Type B pancreatic cell (in vitro differentiated cells): ENCODE data around the gene PCBP3. TPM values are rescaled to one million over a fixed set of nuclear protein-coding genes. Genes with fewer than 3 reads are reported as not detected.
A peak's percentile ranks its signal among the peaks of the same experiment; 100 is the strongest.
"Not testable (repeated sequence)": the region's sequence is repeated elsewhere in the genome, so short reads cannot be mapped to it uniquely, and the experiment has no call there.

Experiments
- DNase-seq: peaks from one replicate; pipeline ENCODE4 v3.0.0; 2021; ENCODE audit warnings: mixed read lengths; ENCODE audit not compliant: unreplicated experiment; ENCODE audit errors: extremely low spot score
- H3K27ac Mint-ChIP-seq: 2 replicates; pipeline ENCODE4 v1.8.0; 2021; ENCODE audit warnings: mild to moderate bottlenecking, mixed read lengths
- H3K27me3 Mint-ChIP-seq: 2 replicates; pipeline ENCODE4 v1.8.0; 2021; ENCODE audit warnings: mixed read lengths
- H3K36me3 Mint-ChIP-seq: 2 replicates; pipeline ENCODE4 v1.8.0; 2021; ENCODE audit warnings: mixed read lengths
- H3K4me1 Mint-ChIP-seq: one replicate; pipeline ENCODE4 v1.8.0; 2021; ENCODE audit warnings: mixed read lengths; ENCODE audit not compliant: unreplicated experiment
- H3K4me3 Mint-ChIP-seq: 2 replicates; pipeline ENCODE4 v1.8.0; 2021; ENCODE audit warnings: mild to moderate bottlenecking, mixed read lengths
- H3K9me3 Mint-ChIP-seq: 2 replicates; pipeline ENCODE4 v1.8.0; 2021; ENCODE audit warnings: mixed read lengths
- total RNA-seq: library from RNA; stranded (reverse); gene quantifications from 2 replicates; pipeline ENCODE4 v1.2.1, GENCODE V29; 2021; ENCODE audit warnings: low replicate concordance
- TF ChIP-seq, protein P1 (sequence below): fragments of 200-600 bp; sonication (generic); conservative IDR thresholded peaks from 2 replicates; pipeline ENCODE4 v1.5.0; 2021; ENCODE audit warnings: antibody characterized with exemption, mild to moderate bottlenecking

The PCBP3 gene
- total RNA-seq, 1 donor from 2014 or later = 5.5 TPM

DNA sequence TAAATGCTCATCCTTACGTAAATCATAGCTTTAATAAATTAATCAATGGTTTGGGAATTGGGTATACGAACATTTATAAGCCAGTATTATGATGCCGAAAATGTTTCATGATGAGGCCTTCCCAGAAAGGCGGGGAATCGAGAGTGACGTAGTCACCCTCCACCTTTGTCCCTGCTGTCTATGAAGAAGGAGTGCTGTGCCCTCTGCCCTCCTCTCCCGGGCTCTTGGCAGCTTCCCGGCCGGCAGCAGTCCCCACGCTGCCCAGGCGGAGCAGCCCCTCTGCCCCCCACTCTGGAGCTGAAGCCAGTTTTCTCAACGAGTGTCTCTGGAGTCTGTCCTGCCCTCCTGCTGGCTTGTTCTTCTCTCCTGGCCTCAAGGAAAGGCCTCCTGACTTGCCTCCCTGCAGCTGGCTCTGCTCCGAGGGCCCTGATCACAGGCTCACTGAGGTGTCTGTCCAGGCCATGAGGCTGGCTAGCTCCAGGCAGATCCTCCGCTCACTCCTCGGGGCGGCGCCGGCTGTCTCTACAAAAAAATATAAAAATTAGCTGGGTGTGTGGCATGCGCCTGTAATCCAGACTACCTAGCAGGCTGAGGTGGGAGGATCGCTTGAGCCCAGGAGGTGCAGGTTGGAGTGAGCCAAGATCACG lies 187.3 kb downstream of the PCBP3 start:
- Mint-ChIP-seq H3K9me3 (peaks cover 5% of the 10 kb centered on the region), H3K4me3 (no peak overlapping the region), H3K4me1 (peaks cover 19% of the 10 kb centered on the region), H3K27me3 (no peaks in the 10 kb centered on the region), H3K27ac (no peak overlapping the region), H3K36me3 (no peaks in the 10 kb centered on the region)
- TF ChIP-seq, protein P1, sequence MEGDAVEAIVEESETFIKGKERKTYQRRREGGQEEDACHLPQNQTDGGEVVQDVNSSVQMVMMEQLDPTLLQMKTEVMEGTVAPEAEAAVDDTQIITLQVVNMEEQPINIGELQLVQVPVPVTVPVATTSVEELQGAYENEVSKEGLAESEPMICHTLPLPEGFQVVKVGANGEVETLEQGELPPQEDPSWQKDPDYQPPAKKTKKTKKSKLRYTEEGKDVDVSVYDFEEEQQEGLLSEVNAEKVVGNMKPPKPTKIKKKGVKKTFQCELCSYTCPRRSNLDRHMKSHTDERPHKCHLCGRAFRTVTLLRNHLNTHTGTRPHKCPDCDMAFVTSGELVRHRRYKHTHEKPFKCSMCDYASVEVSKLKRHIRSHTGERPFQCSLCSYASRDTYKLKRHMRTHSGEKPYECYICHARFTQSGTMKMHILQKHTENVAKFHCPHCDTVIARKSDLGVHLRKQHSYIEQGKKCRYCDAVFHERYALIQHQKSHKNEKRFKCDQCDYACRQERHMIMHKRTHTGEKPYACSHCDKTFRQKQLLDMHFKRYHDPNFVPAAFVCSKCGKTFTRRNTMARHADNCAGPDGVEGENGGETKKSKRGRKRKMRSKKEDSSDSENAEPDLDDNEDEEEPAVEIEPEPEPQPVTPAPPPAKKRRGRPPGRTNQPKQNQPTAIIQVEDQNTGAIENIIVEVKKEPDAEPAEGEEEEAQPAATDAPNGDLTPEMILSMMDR = no peak
- no peak for DNase-seq

DNA sequence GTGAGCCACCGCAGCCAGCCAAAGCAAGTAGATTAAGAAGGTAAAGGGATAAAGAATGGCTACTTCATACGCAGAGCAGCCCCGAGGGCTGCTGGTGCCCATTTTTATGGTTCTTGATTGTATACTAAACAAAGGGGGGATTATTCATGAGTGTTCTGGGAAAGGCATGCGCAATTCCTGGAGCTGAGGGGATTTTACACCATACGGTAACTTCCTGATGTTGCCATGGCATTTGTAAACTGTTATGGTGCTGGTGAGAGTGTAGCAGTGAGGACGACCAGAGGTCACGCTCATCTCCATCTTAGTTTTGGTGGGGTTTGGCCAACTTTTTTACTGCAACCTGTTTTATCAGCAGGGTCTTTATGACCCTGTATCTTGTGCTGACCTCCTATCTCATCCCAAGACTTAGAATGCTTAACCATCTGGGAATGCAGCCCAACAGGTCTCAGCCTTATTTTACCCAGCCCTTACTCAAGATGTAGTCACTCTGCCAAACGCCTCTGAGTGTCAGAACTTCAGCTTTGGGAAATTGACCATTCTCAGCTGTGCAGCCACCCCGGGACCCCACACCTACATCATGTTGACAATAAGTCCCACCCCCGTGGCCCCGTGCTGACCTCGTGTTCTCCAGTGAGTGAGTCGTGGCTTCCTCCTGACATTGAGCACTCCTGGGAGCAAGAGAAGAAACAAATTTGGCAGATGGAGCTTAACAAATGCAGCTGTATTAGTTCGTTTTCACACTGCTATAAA lies 188.6 kb downstream of the PCBP3 start:
- TF ChIP-seq, protein P1 = no peak
- peaks cover 28% of the 10 kb centered on the region for H3K4me1 Mint-ChIP-seq
- no peaks in the 10 kb centered on the region for H3K27me3 Mint-ChIP-seq
- no peaks in the 10 kb centered on the region for H3K36me3 Mint-ChIP-seq
- peak overlapping the region; percentile 15 for H3K4me3 Mint-ChIP-seq
- H3K9me3 Mint-ChIP-seq = peaks cover 5% of the 10 kb centered on the region
- no peak overlapping the region for H3K27ac Mint-ChIP-seq
- no peak for DNase-seq

DNA sequence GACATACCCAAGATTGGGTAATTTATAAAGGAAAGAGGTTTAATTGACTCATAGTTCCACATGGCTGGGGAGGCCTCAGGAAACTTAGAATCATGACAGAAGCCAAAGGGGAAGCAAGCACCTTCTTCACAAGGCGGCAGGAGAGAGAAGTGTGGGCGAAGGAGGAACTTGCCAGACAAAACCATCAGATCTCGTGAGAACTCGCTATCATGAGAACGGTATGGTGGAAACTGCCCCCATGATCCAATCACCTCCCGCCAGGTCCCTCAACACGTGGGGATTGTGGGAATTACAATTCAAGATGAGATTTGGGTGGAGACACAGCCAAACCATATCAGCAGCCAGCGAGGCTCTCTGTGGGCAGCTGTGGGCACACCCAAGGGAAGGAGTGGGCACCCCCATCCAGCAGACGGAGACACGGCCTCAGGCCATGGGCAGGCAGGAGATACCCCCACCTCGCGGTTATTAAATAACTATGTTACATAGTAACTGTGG lies 189.3 kb downstream of the PCBP3 start:
- H3K27me3 Mint-ChIP-seq, H3K9me3 Mint-ChIP-seq, H3K27ac Mint-ChIP-seq, H3K36me3 Mint-ChIP-seq, DNase-seq, H3K4me3 Mint-ChIP-seq: not testable (repeated sequence)
- H3K4me1 Mint-ChIP-seq = peaks cover 28% of the 10 kb centered on the region

DNA sequence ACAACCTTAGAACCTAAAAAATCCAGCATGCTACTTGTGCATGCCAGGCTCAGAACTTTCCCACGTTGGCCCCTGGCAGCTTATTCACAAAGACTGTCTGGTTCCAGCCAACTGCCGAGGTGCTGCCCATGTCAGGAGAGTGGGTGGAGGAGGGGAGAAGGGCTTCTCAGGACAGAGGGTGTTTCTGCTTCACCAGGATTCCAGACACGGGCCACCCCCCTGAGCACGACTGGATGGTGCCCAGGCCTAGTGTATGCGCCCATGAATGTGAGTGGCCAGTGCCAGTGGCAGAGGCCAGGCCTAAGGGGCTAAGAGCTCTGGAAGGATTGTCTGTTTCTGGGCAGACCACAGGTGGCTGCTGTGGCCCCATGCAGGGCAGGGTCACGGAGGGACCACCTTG lies 189.9 kb downstream of the PCBP3 start:
- TF ChIP-seq, protein P1 = no peak
- H3K27ac Mint-ChIP-seq = no peak overlapping the region
- H3K4me3 Mint-ChIP-seq = no peak overlapping the region
- peaks cover 5% of the 10 kb centered on the region for H3K9me3 Mint-ChIP-seq
- no peak for DNase-seq
- no peaks in the 10 kb centered on the region for H3K36me3 Mint-ChIP-seq
- no peaks in the 10 kb centered on the region for H3K27me3 Mint-ChIP-seq
- peaks cover 28% of the 10 kb centered on the region for H3K4me1 Mint-ChIP-seq

DNA sequence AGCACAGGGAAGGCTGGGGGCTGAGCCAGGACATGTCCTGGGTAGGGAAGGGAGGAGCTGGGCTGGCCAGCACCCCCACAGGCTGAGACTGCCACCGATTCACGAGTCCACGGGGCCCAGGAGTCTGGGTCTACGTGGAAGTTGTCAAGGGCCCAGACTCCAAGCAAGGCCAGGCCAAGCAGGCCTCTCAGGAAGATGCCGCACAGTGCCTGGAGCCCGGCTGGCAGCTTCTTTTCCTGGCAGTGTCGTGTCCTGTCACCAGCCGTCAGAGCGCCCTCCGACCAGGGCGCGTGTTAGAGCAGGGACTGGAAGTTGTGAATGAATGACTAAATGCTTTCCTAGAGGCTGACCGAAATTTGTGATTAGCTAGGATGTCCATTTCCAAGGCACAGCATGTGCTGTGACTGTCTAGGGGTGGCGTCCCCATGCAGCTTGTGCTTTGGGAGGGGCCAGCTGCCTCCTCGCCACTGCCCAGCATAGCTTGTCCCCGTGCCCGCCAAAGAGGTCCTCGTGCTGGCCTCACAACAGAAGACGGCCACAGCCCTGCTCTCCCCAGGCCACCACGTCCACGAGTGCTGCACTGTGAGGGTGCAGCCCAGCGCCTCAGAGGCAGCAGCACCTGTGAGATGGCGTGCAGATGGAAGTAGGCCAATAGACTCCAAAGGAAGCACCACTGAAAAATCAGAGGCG lies 190.6 kb downstream of the PCBP3 start:
- Mint-ChIP-seq H3K36me3 (no peaks in the 10 kb centered on the region), H3K27me3 (no peaks in the 10 kb centered on the region), H3K9me3 (peaks cover 5% of the 10 kb centered on the region), H3K4me3 (no peak overlapping the region), H3K4me1 (peaks cover 28% of the 10 kb centered on the region), H3K27ac (no peak overlapping the region)
- DNase-seq = peak; percentile 66
- TF ChIP-seq, protein P1 = no peak
